GM19035 (cell line): ENCODE data around the gene MPPED2.

Source experiments
- ATAC-seq: cut with Tn5 transposase; IDR thresholded peaks from one replicate; pipeline ENCODE4 v1.9.1; 2021; ENCODE audit not compliant: unreplicated experiment

Gene MPPED2

DNA sequence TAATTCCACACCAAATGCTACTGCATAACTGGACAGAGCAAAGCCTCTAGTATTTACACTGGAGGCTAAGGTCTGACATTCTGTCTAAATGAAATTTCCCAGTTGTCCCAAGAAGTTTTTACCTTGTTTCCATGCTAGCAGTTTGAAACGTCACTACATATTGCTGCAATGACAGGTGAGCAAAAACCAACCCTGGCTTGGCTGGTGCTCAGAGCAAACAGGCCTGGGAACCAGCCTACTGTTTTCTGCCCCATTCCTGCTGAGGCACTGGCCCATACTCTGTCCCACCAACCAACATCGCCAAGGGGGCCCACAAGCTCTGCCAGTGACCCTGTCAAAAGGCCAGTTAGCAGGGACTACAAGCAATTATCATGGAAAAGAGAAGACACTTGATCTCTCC is 131.1 kb downstream of the MPPED2 start:
- ATAC-seq = no peak

- no peak for ATAC-seq
Observed at GRCh38 chr11:30454541-30454940, 131.6 kb downstream of the MPPED2 start.

- ATAC-seq = no peak
Observed at GRCh38 chr11:30454111-30454510, 132.0 kb downstream of the MPPED2 start.

GRCh38 chr11:30453705-30454104 is 132.4 kb downstream of the MPPED2 start:
- ATAC-seq = no peak

GRCh38 chr11:30452842-30453241 is 133.3 kb downstream of the MPPED2 start:
- ATAC-seq = no peak

- ATAC-seq = no peak
Observed at GRCh38 chr11:30452114-30452513, 134.0 kb downstream of the MPPED2 start.

- ATAC-seq = no peak
Observed at GRCh38 chr11:30451626-30452025, 134.5 kb downstream of the MPPED2 start.

- ATAC-seq = no peak
Observed at GRCh38 chr11:30451167-30451566, 135.0 kb downstream of the MPPED2 start.

GRCh38 chr11:30447058-30447640 is 139.0 kb downstream of the MPPED2 start:
- no peak for ATAC-seq

- no peak for ATAC-seq
Observed at GRCh38 chr11:30446520-30446919, 139.6 kb downstream of the MPPED2 start.

- no peak for ATAC-seq
Observed at GRCh38 chr11:30445056-30445455, 141.1 kb downstream of the MPPED2 start.

- no peak for ATAC-seq
Observed at GRCh38 chr11:30440510-30440909, 145.6 kb downstream of the MPPED2 start.

- ATAC-seq = no peak
Observed at GRCh38 chr11:30436801-30437200, 149.4 kb downstream of the MPPED2 start.

DNA sequence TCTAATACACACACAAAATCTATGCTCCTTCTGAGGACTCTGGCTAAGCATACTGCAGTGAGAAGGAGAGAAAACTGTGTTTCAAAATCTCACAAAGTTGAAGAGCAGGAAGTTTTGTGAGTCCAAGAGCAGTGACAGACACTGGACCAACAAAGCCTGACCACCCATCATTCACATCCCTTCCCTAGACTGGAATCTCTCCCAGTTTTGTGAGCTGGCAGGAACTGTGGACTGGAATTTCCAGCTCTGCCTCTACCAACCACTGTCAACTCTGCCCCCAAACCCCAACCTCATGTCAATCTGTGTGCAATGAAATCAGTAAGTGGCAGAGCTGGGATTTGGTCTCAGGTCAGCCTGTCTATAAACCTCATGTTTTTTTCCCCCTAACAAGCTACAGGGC is 150.7 kb downstream of the MPPED2 start:
- ATAC-seq = no peak

GRCh38 chr11:30434901-30435300 is 151.3 kb downstream of the MPPED2 start:
- no peak for ATAC-seq

DNA sequence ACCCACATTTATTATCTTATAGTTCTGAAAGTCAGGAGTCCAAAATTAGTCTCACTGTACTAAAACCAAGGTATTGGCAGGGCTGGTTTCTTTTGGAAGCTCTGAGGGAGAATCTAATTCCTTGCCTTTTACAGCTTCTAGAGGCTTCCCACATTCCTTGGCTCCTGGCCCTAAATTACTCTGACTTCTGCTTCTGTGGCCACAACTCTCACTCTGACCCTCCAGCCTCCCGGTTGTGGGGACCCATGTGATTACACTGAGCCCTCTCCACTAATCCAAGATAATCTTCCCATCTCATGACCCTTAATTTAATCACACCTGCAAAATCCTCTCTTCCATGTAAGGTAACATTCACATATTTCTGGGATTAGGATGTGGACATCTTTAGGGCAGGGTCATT is 152.3 kb downstream of the MPPED2 start:
- no peak for ATAC-seq

DNA sequence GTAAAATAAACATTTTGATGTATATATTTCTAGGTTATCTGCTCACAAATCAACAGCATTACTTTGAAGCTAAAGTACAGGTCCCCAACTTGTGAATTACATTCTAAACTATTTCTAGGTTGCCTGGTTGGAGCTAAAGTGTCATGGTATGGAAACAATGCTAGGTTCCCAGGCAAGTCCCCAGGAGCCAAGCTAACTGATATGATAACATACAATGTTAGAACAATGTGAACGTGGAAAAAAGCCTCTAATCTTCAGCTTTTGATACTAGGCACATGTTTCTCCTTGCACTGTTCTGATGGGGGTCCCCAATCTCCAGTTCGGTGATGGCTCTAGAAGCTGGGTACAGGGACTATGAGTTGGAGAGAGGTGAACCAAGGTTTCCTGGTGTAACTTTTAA is 153.4 kb downstream of the MPPED2 start:
- ATAC-seq = no peak

DNA sequence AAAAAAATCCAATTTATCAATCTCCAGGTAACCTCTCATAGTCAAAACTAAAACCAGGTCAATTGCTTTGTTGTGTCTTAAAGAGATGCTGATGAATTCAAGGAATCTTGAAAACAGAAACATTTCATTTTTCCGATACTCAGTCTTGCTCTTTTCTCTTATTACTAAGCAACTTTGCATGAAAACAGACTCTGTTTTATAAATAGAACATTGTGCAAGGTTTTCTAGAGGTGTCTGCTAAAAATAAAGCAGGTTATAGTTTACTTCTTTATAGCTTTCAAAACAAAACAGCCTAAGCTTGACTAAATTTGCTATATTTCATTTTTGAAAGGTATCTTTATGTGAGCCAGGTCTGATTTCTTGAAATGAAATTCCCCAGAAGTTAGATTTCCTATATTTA is 154.0 kb downstream of the MPPED2 start:
- ATAC-seq = peak; percentile 54

DNA sequence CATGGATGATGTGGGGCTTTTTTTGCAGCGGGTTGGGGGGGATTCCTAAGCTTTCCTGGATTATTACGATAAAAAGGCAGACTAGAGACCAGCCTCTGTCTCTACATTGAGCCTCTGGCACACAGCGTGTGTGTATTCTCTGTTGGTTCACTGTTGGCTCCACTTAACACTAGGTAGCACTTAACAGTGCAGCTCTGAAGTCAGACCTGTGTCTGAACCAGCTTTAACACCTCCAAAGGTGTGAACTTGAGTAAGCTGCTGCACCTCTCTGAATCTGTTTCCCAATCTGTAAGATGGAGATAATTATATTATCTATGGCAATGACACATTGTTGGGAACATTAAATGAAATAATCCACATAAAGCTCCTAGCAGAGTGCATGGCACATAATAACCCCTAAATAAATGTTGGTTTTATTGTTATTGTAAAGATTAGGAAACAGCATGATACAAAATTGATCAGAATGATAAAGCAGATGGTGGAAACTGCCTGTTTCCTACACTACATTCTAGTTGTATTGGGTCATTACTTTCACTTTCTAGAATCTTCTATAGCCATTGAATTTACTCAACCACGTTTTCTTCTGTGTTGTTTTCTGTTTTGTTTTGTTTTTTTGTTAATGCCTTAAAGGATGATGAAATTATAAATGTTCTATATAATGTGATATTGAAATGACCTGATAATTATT is 154.9 kb downstream of the MPPED2 start:
- no peak for ATAC-seq

DNA sequence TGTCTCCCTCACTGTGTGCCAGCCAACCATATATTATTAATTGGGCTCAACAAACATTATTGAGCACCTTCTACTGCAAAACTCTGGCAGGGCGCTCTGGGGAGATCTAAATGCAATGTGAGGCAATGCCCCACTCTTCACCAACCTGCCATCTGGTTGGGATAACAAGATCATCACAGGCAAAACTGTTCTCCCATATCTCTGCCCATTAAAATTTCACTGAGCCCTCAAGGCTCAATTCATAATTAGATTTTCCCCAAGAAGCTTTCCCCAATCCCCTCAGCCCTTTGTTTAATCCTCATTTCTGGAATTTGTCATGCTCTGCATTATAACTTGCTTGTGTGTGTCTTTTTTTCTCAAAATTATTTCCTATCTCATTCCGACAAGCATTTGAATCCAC is 156.6 kb downstream of the MPPED2 start:
- no peak for ATAC-seq

DNA sequence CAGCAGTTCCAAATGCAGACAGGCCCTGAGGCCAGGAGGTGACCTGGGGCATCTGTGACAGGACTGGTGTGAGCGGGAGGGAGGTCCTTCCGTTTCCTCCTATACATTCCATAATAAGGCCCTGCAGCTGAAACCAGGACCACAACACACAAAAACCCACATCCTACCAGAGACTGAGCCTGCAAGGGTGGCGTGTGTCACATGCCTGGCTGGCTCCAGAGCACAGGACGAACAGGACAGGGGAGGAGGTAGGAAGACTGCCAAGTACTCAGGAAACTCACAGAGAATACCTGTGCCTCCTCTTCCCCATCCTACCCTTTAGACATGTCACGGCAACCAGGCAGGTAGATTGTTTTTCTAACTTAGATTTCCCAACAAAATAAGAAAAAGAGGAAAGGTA is 159.4 kb downstream of the MPPED2 start:
- no peak for ATAC-seq

DNA sequence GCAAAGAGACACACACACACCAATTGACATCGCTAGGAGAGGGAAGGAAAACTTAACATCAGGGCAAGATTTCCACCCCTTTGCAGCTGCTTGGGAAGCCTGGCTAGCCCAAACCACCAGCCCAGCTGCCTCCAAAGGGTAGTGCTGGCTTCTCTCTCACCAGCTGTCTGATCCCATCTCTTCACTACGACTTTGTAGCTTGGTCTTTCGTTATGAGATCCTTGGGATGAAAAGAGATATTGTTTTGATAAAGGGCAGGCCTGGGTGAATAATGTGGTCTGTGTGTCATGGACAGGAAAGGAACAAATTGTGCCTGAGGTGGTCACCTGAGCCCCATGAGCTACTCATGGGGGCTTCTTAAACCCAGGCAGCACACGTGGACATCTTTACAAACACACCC is 161.3 kb downstream of the MPPED2 start:
- ATAC-seq = no peak

GRCh38 chr11:30424321-30424720 is 161.8 kb downstream of the MPPED2 start:
- no peak for ATAC-seq
